Measurements from ENCODE around the gene OAS3.
"Not testable (repeated sequence)": the region's sequence is repeated elsewhere in the genome, so short reads cannot be mapped to it uniquely, and the experiment has no call there.

OAS3 gene

GRCh38 chr12:112926416-112927033, 11.7 kb upstream of the OAS3 start:
- not testable (repeated sequence) for DNase-seq

GRCh38 chr12:112927475-112927874, 10.8 kb upstream of the OAS3 start:
- no peak for DNase-seq

- DNase-seq = no peak
These were observed 10.3 kb upstream of the OAS3 start for GRCh38 chr12:112927925-112928324.

- no peak for DNase-seq
These were observed 9.3 kb upstream of the OAS3 start for GRCh38 chr12:112928978-112929377.

GRCh38 chr12:112929715-112930114, 8.6 kb upstream of the OAS3 start:
- no peak for DNase-seq

- DNase-seq = no peak
These were observed 7.9 kb upstream of the OAS3 start for GRCh38 chr12:112930350-112930749.

- no peak for DNase-seq
These were observed 5.7 kb upstream of the OAS3 start for GRCh38 chr12:112932485-112933128.

- DNase-seq = no peak
These were observed 5.2 kb upstream of the OAS3 start for GRCh38 chr12:112933129-112933505.

GRCh38 chr12:112936264-112936663, 2.0 kb upstream of the OAS3 start:
- no peak for DNase-seq

GRCh38 chr12:112936927-112937326, 1.3 kb upstream of the OAS3 start:
- peak; percentile 44 for DNase-seq

GRCh38 chr12:112938751-112939150, 477 bp downstream of the OAS3 start:
- no peak for DNase-seq

GRCh38 chr12:112939761-112940381, 1.6 kb downstream of the OAS3 start:
- no peak for DNase-seq

GRCh38 chr12:112941528-112942335, 3.5 kb downstream of the OAS3 start:
- no peak for DNase-seq

- no peak for DNase-seq
These were observed 4.3 kb downstream of the OAS3 start for GRCh38 chr12:112942572-112942971.

GRCh38 chr12:112944024-112944690, 5.9 kb downstream of the OAS3 start:
- no peak for DNase-seq

- DNase-seq = no peak
These were observed 7.2 kb downstream of the OAS3 start for GRCh38 chr12:112945515-112945914.

GRCh38 chr12:112946236-112947000, 8.1 kb downstream of the OAS3 start:
- DNase-seq = no peak

- no peak for DNase-seq
These were observed 9.0 kb downstream of the OAS3 start for GRCh38 chr12:112947314-112947713.

GRCh38 chr12:112947761-112948160, 9.5 kb downstream of the OAS3 start:
- DNase-seq = no peak

GRCh38 chr12:112948806-112949205, 10.5 kb downstream of the OAS3 start:
- no peak for DNase-seq

- DNase-seq = no peak
These were observed 12.4 kb downstream of the OAS3 start for GRCh38 chr12:112950701-112951100.

- not testable (repeated sequence) for DNase-seq
These were observed 18.9 kb downstream of the OAS3 start for GRCh38 chr12:112957125-112957524.

Data from DMS153 (cell line).